Immature natural killer cell (primary cell): Measurements from ENCODE around the gene EYA2. TPM values are rescaled to one million over a fixed set of nuclear protein-coding genes. Genes with fewer than 3 reads are reported as not detected.

Source experiments
- DNase-seq, 3 donors: peaks; one replicate each; pipeline ENCODE4 v3.0.0; 2022; ENCODE audit warnings: mixed read lengths in 1 of 3
- H3K27ac Mint-ChIP-seq, 6 donors: one replicate each; pipeline ENCODE4 v1.8.0; 2020; ENCODE audit warnings: mixed read lengths in 6 of 6, mild to moderate bottlenecking in 5 of 6, inconsistent platforms in 4 of 6, moderate library complexity in 3 of 6
- H3K27me3 Mint-ChIP-seq, 3 donors: one replicate each; pipeline ENCODE4 v1.8.0; 2020 to 2021; ENCODE audit warnings: low read depth in 3 of 3, mild to moderate bottlenecking in 3 of 3, mixed read lengths in 3 of 3, moderate library complexity in 3 of 3, inconsistent platforms in 1 of 3
- H3K36me3 Mint-ChIP-seq, 3 donors: one replicate each; pipeline ENCODE4 v1.8.0; 2020; ENCODE audit warnings: mixed read lengths in 3 of 3, inconsistent platforms in 2 of 3, mild to moderate bottlenecking in 2 of 3
- H3K4me1 Mint-ChIP-seq, 2 donors: one replicate each; pipeline ENCODE4 v1.8.0; 2020; ENCODE audit warnings: inconsistent platforms in 2 of 2, mild to moderate bottlenecking in 2 of 2, mixed read lengths in 2 of 2, moderate library complexity in 1 of 2
- H3K4me3 Mint-ChIP-seq, 5 donors: one replicate each; pipeline ENCODE4 v1.8.0; 2020; ENCODE audit warnings: mild to moderate bottlenecking in 5 of 5, mixed read lengths in 5 of 5, inconsistent platforms in 3 of 5, moderate library complexity in 3 of 5
- H3K9me3 Mint-ChIP-seq, 6 donors: one replicate each; pipeline ENCODE4 v1.8.0; 2020; ENCODE audit warnings: mild to moderate bottlenecking in 6 of 6, mixed read lengths in 6 of 6, inconsistent platforms in 4 of 6, moderate library complexity in 3 of 6
- polyA plus RNA-seq, 3 donors: library from polyadenylated mRNA; unstranded; fragments of 300-500 nt; fragmentation: Illumina TruSeq; gene quantifications; one replicate each; pipeline ENCODE4 v1.2.3, GENCODE V29; 2021

The EYA2 gene
- polyA plus RNA-seq, 3 donors from 2014 or later: not detected

DNA sequence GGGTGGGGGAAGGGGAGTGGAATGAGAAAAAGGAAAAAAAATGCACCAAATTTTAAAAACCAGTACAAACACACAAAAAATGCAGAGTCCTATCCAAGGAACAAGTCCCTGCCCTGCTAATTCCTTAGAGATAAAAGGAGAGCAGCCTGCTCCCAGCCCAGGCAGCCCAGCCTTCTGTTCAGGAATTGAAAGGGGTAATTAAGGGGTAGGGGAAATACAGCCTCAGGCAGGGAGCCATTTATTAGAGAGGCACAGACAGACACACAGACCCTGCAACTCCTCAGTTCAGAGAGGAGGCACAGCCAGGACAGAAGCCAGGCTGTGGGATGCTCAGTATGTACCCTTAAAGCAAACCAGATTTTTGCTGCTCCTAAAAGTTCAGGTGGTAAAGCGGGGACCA is 137.2 kb downstream of the EYA2 start:
- no peak for DNase-seq
- Mint-ChIP-seq H3K27me3 (peaks cover 6 to 13% (median 10%) of the 10 kb centered on the region in 3 donors), H3K4me1 (no peaks in the 10 kb centered on the region), H3K9me3 (peaks cover 0 to 1% (median 0%) of the 10 kb centered on the region in 6 donors), H3K4me3 (no peak overlapping the region), H3K27ac (no peak overlapping the region), H3K36me3 (no peaks in the 10 kb centered on the region)

DNA sequence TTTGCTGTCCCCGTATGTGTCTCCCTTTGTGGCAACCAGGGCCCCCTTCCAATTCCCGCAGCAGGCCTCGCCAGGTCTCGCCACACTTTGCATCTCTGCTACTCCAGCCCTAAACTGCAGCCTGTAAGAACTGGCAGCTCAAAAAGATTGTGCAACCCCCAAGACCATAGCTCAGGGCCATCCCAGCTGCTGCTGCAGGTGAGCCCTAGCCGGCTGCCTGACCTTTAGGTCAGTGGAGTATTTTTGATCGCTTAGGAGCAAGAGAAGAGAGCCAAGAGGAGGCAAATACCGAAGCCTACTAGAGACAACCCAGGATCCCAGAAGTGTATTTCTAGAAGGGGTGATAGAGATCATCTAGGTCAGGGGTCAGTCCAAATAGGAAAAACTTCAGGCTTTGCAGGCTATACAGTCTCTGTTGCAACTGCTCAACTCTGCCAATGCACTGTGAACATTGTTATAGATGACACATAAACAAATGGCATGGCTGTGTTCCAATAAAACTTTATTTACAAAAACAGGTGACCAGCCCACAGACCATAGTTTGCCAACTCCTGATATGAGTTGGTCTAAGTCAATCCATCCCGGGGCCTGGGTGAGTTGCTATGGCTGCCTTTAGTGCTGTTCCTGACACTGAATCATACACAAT is 138.4 kb downstream of the EYA2 start:
- Mint-ChIP-seq H3K36me3 (no peaks in the 10 kb centered on the region), H3K4me3 (no peak overlapping the region), H3K27me3 (peaks cover 6 to 13% (median 11%) of the 10 kb centered on the region in 3 donors), H3K9me3 (peaks cover 0 to 1% (median 0%) of the 10 kb centered on the region in 6 donors), H3K4me1 (no peaks in the 10 kb centered on the region), H3K27ac (no peak overlapping the region)
- no peak for DNase-seq

DNA sequence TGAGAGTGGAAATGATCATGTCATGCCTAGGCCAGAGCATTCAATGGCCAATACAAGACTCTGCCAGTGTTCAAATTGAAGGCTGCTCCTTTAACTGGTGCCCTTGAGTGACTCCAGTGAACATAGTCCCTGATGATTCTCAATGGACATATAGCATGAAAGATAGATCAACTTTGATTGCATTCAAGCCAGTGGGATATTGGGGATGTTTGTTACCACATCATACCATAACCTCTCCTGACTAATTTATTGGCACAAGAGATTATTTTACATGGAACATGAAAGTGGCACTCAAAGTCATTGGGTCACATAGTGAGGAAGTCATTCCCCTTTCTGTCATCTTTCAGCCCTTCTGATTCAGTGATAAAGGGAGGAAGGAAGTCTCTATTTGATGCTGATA is 139.0 kb downstream of the EYA2 start:
- Mint-ChIP-seq H3K4me3 (no peak overlapping the region), H3K4me1 (no peaks in the 10 kb centered on the region), H3K27me3 (peaks cover 6 to 13% (median 11%) of the 10 kb centered on the region in 3 donors), H3K9me3 (peaks cover 0 to 1% (median 0%) of the 10 kb centered on the region in 6 donors), H3K36me3 (no peaks in the 10 kb centered on the region), H3K27ac (no peak overlapping the region)
- DNase-seq: no peak

DNA sequence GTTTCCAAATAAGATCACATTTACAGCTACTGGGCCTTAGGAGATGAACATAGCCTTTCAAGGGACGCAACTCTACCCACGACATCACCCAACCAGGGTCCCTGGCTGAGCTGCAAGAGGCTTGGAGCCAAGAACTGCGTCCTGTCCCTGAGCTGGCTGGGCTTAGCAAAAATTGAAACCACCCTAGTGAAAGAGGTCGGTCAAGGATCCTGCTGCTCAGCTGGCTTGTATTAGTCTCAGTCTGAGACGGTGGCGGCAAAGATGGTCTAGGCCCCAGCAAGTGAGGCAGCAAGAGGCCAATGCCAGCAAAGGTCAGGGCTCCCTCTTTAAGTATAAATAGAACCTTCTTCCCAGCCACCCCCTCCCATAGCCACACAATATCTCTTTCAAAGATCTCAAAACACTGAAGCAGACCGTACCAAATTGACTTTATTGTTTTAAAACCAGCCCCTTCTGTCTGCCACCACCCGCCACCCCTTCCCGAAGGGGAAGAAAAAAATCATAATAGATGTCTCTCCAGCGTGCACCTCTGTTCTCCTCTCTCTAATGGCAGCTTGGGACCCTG is 140.5 kb downstream of the EYA2 start:
- H3K27ac Mint-ChIP-seq: no peak overlapping the region
- DNase-seq: no peak
- H3K9me3 Mint-ChIP-seq: no peaks in the 10 kb centered on the region
- no peaks in the 10 kb centered on the region for H3K4me1 Mint-ChIP-seq
- H3K36me3 Mint-ChIP-seq: no peaks in the 10 kb centered on the region
- no peak overlapping the region for H3K4me3 Mint-ChIP-seq
- peaks cover 3 to 9% (median 8%) of the 10 kb centered on the region in 3 donors for H3K27me3 Mint-ChIP-seq

DNA sequence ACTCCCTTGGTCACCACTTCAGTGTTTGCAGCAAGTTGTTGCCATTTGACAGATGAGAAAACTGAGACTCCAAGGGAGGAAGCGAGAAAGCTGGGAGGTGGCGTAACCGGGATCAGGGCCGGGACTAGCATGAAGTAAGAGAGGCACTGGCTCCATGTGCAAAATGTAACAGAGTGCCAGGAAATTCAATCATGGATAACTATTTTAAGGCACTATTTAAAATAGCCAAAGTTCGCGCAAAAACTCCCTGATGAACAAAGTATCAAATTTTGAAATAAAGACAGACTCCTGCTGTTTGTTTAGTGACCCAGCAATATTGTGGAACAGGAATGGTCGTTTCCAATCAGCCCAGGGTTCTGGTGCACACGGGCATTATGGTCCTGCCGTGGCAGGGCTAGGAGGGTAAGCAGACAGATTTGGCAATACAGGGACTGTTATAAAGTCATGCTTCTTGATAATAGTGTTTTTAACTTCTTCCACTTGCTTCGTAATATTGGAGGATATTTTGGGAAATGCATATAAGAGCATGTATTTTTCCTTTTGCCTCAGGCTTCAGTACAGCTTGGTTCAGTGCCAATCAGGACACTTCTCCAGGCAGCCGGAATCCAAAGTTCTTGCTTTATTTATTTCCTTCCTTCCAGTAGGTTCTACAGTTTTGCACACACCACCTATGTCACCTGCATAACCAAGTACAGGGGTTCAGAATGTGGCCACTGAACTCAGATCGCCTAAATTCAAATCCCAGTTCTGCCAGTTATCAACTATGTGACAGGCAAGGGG is 141.6 kb downstream of the EYA2 start:
- no peaks in the 10 kb centered on the region for H3K4me1 Mint-ChIP-seq
- H3K27me3 Mint-ChIP-seq: peaks cover 1 to 12% (median 11%) of the 10 kb centered on the region in 3 donors
- no peaks in the 10 kb centered on the region for H3K9me3 Mint-ChIP-seq
- no peak overlapping the region for H3K27ac Mint-ChIP-seq
- no peaks in the 10 kb centered on the region for H3K36me3 Mint-ChIP-seq
- H3K4me3 Mint-ChIP-seq: no peak overlapping the region
- no peak for DNase-seq

DNA sequence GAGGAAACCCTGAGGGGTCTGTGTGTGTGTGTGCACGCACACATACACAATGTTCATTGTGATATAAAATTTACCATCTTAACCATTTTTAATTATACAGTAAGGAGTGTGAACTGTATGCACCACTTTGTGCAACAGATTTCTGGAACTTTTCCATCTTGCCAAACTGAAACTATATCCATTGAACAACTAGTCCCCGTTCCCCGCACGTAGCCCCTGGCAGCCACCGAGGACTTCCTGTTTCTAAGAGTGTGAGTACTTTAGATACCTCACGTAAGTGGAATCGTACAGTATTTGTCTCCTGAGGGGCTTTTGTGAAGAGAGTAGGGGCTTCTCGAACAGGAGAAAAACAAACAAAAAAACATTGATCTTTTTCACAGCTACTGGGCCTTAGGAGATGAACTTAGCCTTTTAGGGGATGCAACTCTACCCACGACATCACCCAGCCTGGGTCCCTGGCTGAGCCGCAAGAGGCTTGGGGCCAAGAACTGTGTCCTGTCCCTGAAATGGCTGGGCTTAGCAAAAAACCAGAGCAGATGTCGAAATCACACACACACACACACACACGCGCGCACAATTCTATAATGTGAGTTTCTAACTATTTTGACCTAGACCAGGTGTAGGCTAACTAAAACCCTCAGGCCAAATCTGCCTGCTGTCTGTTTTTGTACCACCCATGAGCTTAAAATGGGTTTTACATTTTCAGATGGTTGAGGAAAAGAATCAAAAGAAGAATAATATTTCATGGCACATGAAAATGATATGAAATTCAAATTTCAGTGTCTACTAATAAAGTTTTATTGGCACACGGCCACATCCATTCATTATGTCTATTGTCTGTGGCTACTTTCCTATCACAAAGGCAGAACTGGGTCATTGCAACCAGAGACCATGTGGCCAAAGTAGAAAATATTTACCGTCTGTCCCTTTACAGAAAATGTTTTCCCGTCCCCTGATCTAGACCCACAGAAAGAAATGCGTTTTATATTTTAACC is 144.2 kb downstream of the EYA2 start:
- Mint-ChIP-seq H3K4me3 (no peak overlapping the region), H3K9me3 (no peaks in the 10 kb centered on the region), H3K4me1 (no peaks in the 10 kb centered on the region), H3K27ac (no peak overlapping the region), H3K27me3 (peaks cover 0 to 13% (median 13%) of the 10 kb centered on the region in 3 donors), H3K36me3 (no peaks in the 10 kb centered on the region)
- no peak for DNase-seq

DNA sequence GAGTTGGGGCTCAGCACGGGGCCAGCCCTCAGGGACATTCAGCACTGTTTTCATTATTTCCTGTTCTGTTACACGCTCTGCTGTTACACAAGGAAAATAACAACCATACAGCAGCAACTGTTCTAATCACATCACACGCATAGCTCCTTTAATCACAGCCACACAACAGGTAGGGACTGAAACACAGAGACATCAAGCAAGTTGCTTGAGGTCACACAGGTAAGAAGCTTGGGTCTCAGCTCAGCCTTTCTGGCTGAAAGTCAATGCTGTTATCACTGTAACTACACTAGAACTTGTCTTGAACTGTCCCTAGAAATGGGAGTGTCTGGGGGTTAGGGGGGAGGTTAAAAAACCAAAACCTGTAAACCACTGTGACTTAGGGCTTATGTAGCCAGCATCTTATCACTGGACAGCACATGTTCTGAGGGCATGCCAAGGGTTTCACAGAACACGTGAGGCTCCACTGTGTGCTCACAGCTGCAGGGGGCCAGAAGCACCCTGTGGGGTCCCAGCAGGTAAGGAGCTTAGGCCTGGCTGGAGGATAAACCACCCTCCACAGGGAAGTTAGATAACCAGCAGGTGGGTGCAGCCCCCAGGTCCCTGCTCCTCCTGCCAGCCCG is 146.0 kb downstream of the EYA2 start:
- DNase-seq: no peak
- Mint-ChIP-seq H3K4me3 (no peak overlapping the region), H3K4me1 (no peaks in the 10 kb centered on the region), H3K36me3 (no peaks in the 10 kb centered on the region), H3K27ac (no peak overlapping the region), H3K9me3 (no peaks in the 10 kb centered on the region), H3K27me3 (peaks cover 0 to 11% (median 9%) of the 10 kb centered on the region in 3 donors)

DNA sequence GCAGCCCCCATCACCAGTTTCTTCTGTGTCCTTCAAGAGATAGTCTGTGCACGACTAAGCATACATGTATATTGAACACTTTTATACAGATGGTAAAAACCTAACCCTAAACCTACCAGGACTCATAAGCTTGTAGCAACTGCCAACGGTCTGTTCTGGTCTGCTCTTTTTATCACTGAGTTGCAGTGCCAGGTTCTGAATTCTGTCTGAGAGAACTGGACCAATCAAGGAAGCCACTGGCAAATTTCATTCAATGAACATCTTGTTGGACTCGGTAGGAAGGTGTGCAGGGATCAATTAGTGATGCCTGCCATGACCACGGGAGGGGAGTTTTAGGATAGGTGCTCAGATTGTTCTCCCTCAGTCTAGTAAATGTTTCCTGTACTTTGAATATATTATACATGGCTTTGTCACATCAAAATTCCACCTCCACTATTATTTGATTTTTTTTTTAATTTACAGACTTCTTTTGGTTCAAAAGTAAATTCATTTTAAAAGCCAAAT is 146.8 kb downstream of the EYA2 start:
- Mint-ChIP-seq H3K27me3 (peaks cover 0 to 11% (median 8%) of the 10 kb centered on the region in 3 donors), H3K36me3 (no peaks in the 10 kb centered on the region), H3K9me3 (no peaks in the 10 kb centered on the region), H3K27ac (no peak overlapping the region), H3K4me3 (no peak overlapping the region), H3K4me1 (no peaks in the 10 kb centered on the region)
- no peak for DNase-seq

DNA sequence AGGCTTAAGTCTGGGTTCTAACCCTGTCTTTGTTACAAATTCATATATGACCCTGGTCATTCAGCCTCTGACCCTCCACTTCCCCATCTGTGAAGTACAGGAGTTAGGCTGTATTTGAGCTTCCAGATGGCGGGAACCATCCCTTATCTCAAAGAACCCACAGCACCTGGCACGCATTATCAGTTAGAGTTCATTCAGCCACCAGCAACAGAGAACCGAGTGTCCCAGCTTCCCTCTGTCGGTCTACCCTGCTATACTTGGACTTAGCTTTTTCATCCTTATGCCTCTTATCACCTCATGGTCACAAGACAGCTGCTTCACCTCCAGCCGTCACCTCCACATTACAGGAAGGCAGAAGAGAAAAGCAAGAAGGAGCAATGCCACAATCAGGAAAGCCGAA is 147.8 kb downstream of the EYA2 start:
- DNase-seq: no peak
- no peaks in the 10 kb centered on the region for H3K36me3 Mint-ChIP-seq
- no peaks in the 10 kb centered on the region for H3K9me3 Mint-ChIP-seq
- H3K4me3 Mint-ChIP-seq: no peak overlapping the region
- H3K27ac Mint-ChIP-seq: no peak overlapping the region
- no peaks in the 10 kb centered on the region for H3K4me1 Mint-ChIP-seq
- H3K27me3 Mint-ChIP-seq: peaks cover 0 to 11% (median 4%) of the 10 kb centered on the region in 3 donors

DNA sequence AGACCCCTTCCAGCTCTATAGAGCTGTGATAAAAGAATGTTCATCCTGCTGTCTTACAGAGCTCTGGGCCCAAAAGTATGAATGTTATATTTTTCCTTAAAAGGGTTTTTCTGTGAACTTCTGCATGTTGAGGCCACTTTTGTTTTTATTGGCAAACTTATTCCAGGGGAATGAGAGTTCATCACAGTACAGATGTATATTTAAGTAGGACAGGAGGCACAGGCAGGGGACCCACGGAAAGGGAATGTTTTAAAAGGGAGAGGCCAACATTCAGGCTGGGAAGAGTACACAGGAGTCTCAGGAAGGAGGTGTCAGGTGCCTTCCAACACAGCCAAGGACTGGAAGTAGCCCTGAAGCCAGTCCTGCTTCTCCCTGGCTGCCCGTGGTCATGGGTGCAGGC is 148.4 kb downstream of the EYA2 start:
- no peaks in the 10 kb centered on the region for H3K36me3 Mint-ChIP-seq
- H3K4me3 Mint-ChIP-seq: no peak overlapping the region

DNA sequence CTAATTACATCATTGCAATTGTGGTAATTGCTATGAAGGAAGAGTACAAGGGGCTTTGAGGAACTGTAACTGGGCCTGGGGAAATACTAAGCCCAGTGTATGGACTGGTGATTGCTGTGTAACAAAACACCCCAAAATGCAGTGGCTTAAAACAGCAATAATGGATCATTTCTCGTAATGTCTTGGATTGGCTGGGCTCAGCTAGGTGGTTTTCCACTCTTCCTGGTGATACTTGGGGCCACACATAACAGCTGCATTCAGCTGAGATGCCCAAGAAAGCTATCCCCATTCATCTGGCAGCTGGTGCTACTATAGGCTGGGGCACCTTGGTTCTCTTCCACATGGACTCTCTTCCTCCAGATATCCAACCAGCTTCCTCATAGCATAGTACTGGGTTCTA is 150.3 kb downstream of the EYA2 start:
- no peaks in the 10 kb centered on the region for H3K36me3 Mint-ChIP-seq
- peaks cover 0 to 11% (median 7%) of the 10 kb centered on the region in 3 donors for H3K27me3 Mint-ChIP-seq
- no peaks in the 10 kb centered on the region for H3K4me1 Mint-ChIP-seq
- no peak overlapping the region for H3K27ac Mint-ChIP-seq
- H3K9me3 Mint-ChIP-seq: no peaks in the 10 kb centered on the region
- no peak for DNase-seq
- no peak overlapping the region for H3K4me3 Mint-ChIP-seq

More for the DNA sequence above, 148.4 kb downstream of the EYA2 start:
- no peaks in the 10 kb centered on the region for H3K9me3 Mint-ChIP-seq
- DNase-seq: no peak
- H3K4me1 Mint-ChIP-seq: no peaks in the 10 kb centered on the region
- H3K27ac Mint-ChIP-seq: no peak overlapping the region
- H3K27me3 Mint-ChIP-seq: peaks cover 0 to 11% (median 7%) of the 10 kb centered on the region in 3 donors

DNA sequence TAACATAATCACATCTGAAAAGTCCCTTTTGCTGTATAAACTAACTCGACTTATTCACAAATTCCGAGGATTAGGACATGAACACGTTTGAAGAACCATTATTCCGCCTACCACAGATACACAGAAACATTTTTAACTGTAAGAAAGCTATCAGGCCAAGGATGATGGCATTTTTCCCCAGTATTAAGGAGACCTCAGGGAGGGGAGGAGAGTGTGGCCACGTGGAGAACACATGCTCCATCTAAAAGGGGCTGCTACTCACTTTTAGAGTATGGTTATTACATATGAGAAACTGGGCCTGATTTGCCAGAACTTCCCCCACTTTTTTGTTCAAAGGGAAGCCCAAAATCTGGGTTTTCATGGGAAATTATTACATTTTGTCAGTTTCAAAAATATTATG is 153.4 kb downstream of the EYA2 start:
- Mint-ChIP-seq H3K27me3 (peaks cover 0 to 8% (median 4%) of the 10 kb centered on the region in 3 donors), H3K36me3 (no peaks in the 10 kb centered on the region), H3K4me1 (no peaks in the 10 kb centered on the region), H3K27ac (no peak overlapping the region), H3K9me3 (no peaks in the 10 kb centered on the region), H3K4me3 (no peak overlapping the region)
- DNase-seq: no peak

DNA sequence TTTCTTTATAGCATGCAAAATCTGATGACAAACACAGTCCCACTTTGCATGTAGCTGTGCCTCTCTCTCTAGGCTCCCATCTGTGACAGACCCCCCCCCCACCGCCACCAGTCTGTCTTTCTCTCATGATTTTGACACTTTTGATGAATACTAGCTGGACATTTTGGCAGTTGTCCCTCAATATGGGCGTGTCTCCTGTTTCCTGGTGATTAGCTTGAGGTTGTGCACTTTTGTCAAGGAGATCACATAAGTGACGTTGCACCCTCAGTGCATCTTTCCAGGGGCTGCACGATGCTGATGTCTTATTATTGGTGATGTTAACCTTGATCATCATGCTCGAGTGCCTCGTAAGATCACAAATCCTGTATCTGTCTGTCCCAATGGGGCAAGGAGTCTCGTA is 155.1 kb downstream of the EYA2 start:
- Mint-ChIP-seq H3K36me3 (no peaks in the 10 kb centered on the region), H3K9me3 (no peaks in the 10 kb centered on the region), H3K27ac (no peak overlapping the region), H3K4me3 (no peak overlapping the region), H3K27me3 (peaks cover 0 to 8% (median 0%) of the 10 kb centered on the region in 3 donors), H3K4me1 (no peaks in the 10 kb centered on the region)
- no peak for DNase-seq
